NOMO-1 (cell line): ENCODE results near the gene NOS1AP.

Experiments
- DNase-seq, 2 experiments: peaks; one replicate each; lab custom pipeline; 2025; ENCODE audit not compliant: unreplicated experiment in 2 of 2; lab: John Stamatoyannopoulos, UW

The NOS1AP gene

DNA sequence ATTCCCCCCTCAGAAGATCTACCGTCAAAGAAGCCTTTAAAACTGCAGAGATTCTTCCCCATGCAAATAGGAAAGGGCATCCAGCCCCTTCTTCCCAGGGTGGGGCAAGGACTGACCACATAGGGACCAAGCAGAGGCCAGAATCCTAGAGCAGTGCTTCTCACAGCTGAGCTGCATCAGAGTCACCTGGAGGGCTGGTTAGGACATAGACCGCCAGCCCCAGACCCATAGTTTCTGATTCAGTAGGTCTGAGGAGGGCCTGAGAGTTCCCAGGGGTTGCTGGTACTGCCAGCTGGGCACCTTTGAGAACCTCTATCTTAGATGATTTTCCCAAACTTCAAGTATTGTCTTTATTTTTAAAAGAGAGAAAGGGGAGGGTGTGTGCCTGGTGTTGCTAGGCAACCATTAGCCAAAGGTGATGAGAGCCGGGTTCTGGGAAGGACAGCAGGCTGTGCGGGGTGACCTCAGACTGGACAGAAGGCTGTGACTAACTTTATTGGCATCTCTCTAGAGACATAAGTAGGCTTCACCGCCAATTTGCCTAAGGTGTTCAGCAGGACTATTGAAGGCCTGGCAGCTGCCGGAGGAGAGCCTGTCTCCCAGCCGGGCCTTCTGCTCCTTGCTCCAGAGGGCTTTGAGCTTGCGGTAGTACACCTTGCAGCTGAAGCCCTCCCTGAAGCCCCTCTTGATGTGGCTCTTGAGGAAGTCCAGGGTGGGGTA lies 304.2 kb downstream of the NOS1AP start:
- DNase-seq: no peak

DNA sequence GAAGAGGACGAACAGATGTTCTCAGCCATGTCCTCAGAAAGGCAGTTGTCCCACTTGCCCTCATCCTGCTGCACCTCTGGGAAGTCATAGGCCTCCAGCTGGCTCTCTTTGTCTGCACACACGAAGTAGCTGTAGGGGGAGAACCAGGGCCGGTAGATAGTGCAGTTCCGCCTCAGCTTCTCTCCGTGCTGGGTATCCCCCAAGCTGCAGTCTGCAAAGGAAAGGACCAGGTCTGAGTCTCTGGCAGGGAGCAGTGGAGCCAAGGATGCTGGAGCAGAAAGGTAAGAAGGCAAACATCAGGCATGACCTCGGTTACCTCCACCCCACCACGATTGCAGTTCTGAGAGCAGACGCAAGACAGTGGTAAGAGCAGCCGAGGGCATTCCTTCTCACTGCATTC lies 304.9 kb downstream of the NOS1AP start:
- no peak for DNase-seq

DNA sequence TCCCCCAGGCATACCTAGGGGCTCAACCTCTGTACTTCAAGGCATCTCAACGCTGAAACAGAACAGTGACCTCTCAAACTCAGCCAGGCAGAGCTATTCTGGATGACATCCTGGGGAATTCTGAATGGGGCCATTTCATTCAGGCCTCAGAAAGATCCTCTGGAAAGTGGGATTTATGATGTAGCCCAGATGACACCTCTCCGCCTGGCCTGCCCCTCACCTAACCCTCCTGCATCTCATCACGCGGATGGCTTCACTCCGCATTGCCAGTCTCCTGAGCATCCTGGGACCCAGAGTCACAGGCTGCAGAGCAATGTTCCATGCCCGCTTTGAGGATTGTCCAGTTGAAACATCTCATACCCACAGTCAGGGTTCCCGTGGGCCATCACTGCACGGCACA lies 306.0 kb downstream of the NOS1AP start:
- no peak for DNase-seq

DNA sequence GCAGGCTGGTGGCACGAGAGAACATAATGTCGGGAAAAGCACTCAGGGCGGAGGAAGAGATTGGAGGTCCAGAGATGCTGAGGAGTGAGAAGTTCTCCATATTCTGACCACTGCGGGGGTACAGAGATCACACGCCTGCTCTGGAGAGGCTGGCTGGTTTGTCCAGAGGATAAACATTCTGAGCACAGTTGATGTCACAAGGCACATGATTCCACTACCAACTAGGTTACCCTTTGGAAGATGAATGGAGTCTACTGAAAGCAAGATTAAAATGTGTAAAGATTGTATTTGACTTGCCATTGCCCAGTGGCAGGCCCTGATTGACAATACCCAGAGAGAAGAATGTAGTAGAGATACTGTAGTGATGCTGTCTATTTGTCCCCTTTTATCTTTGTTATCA lies 307.2 kb downstream of the NOS1AP start, which contains the start of gene SPATA46:
Gene SPATA46, minus strand, starts transcription at position 164 of the 400 bp plus-strand sequence. Its CDS starts 64 bp downstream, at position 100.
- no peak for DNase-seq

DNA sequence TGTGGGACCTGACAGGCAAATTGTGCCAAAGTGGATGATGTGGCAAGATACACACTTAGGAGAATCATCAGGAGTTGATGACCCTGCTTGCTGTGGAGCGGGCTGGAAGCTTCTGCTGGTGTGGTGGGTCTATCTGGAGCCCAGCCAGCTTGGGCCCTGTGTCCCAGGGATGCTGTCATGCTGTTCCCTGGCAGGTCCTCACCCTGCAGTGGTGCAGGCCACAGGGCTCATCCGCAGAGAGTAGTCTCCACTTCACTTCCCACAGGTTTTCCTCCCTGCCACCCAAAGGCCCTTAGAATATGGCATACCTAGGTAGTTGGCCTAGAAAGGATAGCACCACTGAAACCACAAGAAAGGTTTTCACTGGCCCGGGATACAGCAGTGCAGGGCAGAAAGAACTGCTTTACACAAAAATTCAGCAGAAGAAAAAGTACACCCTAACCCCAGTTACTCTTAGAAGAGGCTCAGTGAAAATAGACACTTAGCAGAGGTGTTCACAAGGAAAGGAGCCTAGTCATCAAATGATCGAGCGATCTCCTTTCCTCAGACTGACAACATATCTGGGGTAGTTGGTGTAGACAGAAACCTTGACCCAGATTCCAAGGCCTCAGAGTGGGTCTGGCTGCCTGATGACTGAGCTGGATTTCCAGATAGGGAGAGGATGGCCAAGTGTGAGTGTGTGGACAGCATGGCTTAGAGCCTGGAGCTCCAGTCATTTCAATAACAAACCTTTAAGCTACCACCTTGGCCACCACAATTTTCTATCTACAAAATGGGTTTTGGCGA lies 310.8 kb downstream of the NOS1AP start:
- no peak for DNase-seq

DNA sequence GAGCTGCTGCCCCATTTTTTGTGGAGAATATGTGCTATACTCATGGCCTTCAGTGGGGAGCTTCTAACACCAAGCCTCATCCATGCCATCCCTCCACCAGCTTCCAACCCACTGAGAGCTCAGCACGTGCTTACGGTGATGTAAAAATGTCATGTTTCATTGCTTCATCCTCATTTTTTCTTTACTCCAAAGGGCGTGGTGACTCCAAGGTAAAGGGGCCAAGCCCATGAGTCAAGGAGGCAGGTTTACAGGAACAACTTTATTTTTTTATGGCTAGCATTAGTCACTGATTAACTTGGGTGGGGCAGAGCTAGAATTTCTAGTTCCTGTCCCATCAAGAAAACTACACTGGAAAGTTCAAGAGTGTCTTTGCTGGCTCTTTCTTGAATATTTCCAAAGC lies 311.9 kb downstream of the NOS1AP start, which contains the start of gene C1orf226:
Gene C1orf226, plus strand, starts transcription at position 346 of the 400 bp plus-strand sequence. CDS start 174 bp downstream, outside the sequence.
- DNase-seq: no peak

DNA sequence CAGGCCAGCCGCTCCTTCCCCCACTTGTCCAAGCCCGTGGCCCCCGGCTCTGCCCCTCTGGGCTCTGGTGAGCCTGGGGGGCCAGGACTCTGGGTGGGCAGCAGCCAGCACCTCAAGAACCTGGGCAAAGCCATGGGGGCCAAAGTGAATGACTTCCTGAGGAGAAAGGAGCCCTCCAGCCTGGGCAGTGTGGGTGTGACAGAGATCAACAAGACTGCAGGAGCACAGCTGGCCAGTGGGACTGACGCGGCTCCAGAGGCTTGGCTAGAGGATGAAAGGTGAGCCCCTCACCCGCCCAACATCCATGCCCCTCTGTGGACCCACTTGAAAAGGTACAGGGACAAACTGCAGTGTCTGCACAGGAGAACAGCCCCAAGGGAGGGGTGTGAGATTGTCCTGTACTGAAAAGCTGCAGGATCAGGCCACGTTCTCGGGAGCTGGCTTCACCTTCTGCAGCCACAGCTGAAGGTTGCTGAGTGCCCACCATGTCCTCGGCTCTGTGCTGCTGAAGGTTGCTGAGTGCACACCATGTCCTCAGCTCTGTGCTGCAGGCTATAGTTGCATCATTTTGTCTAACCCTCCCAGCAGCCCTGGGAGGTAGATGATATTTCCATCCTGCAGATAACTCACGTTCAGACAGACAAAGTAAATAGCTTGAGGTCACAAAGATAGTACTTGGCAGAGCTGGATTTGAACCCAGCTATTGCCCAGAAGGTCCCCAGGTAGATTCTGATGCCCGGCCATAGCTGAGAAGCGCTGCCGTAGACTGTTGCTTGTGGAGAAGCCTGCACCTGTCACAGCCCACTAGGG lies 312.7 kb downstream of the NOS1AP start:
- DNase-seq: no peak

DNA sequence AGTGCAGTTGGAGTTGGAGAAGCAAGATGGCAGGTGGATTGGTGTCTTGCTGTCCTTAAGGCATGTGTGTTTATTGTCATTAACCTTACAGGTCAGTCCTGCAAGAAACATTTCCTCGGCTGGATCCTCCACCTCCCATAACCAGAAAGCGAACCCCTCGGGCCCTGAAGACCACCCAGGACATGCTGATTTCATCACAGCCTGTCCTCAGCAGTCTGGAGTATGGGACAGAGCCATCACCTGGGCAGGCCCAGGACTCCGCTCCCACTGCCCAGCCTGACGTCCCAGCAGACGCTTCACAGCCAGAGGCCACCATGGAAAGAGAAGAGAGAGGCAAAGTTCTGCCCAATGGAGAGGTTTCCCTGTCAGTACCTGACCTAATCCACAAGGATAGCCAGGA lies 313.6 kb downstream of the NOS1AP start:
- DNase-seq: no peak

DNA sequence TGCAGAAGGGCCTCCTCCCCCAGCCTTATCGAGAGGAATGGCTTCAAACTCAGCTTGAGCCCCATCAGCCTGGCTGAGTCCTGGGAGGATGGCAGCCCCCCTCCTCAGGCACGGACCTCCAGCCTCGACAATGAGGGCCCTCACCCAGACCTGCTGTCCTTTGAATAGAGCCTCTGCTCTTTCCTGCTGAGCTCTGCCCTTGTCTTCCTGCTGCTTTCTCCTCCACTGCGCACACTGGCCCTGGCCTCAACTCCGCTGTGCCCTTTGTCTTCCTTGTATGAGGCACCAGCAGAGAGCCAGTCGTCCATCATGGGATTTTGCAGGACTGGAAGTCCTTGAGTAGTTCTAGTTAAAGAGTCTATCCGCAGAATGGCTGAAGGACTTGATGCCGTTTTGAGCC lies 314.0 kb downstream of the NOS1AP start:
- no peak for DNase-seq

DNA sequence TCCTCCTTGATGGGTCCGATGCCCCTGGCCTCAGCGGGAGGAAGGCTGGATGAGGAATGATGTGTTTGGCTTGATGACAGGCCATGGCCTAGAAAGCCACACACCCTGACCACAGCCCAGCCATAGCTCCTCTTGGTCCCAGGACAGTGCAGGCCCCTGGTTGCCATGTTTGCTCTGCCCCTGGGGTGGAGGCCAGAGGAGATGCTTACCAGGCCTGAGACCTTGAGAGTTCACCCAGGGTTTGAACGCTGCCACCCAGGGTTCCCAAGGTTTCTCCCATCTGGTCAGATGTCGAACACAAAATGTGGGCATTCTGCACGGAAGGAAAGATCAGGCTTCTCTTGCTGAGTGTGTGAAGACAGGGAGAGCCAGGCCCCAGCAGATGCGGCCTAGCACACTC lies 314.6 kb downstream of the NOS1AP start:
- DNase-seq: no peak

DNA sequence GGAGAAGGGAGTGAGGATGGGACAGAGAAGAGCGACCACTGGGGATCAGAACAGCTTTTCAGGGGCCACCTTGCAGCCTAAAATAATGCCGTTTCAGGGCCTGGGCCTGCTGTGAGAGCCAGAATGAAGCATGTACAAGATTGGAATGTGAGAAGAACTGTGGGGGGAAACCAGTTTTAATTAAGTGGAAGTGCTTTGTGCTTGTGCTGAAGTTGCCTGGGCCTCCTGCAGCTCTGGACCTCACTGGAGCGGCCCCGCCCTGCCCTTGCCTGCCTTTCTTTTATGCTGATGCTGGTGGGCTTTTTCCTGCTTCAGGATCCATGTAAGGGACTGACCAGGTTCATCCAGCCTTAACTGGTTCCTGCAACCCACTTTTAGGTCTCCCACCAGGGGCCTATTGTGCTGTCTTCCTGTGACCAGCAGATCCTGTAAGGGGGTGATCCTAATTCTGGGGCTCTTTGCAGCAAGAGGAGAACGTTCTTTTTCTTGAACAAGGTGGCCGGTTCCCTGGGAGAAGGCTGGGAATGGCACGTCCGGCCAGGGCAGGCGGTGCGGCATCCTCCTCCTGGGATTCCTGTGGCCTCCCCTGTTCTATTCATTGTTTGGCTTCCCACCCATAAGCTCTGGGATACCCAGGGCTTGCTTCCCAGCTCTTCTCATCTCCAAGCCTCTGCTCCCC lies 315.2 kb downstream of the NOS1AP start:
- no peak for DNase-seq

DNA sequence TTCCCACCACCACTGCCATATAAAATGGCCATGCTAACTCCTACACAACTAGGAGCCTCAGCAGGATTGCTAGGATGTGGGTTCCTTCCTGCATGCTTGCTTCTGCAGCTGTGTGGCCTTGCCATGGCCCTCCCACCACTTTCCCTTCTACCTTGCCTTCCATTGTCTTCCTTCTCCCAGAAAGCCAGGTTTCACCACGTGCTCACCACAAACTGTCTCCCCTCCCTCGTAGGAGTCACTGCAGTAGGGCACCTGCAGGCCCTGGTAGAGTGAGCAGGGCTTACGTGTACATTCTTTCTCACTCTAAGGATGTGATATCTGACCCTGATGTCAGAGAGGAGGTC lies 315.8 kb downstream of the NOS1AP start:
- no peak for DNase-seq

DNA sequence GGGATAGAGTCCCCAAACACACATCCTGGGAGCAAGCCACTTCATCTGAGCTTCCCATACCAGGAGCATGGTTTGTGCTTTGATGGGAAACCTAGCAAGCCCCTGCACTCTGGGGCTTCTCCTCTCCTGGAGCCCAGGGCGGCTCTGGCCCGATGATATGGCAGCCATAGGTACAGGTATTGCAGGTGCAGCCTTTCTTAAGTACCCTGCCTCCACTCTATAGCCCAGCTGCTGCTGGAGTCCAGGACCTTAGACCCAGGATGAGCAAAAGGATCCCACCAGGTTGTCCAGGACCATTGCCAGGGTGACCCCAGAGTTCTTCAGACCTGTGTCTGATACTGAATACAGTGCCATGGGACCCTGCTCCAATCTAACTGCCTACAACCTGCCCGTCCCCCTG lies 316.2 kb downstream of the NOS1AP start:
- DNase-seq: no peak

DNA sequence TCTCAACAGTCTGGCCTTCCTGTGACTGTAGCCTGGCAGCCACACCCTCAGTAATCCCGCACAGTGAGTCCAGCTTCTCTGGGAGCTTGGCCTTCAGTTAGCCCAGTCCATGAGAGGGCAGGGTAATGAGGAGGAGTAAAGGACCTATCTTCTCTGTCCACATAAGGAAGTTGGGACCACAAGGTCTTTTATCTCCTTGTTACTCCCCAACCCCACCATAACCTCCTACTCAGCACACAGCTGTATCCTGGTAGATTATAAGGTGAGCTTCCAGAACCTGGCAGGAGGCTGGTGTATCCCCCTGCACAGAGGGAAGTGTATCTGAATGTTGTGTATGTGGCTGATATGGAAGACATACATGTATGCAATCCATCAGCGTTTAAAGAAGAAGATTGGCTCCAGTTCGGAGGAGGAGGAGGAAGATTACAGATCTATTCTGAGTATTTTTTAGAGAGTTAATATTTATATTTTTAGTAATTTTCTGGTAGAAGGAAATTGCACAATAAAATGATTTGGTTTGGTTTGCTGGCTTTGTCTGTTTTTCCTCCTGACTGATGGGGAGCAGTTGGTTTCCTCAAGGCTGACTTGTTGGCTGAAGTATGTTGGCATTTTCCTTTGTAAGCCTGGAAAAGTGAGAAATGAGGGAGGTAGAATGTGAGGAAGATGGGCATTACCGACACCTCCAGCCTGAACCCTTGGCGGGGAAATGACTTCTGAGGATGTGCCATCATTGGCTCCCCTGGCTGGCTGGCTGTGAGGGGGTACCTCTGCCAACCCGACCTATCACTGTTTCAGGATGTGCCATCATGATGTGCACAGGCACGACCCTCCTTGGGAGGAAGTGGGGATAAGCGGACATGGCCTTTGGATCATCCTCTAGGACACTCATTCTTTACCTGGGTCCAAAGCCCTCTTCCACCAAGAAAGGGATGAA lies 317.1 kb downstream of the NOS1AP start:
- no peak for DNase-seq

DNA sequence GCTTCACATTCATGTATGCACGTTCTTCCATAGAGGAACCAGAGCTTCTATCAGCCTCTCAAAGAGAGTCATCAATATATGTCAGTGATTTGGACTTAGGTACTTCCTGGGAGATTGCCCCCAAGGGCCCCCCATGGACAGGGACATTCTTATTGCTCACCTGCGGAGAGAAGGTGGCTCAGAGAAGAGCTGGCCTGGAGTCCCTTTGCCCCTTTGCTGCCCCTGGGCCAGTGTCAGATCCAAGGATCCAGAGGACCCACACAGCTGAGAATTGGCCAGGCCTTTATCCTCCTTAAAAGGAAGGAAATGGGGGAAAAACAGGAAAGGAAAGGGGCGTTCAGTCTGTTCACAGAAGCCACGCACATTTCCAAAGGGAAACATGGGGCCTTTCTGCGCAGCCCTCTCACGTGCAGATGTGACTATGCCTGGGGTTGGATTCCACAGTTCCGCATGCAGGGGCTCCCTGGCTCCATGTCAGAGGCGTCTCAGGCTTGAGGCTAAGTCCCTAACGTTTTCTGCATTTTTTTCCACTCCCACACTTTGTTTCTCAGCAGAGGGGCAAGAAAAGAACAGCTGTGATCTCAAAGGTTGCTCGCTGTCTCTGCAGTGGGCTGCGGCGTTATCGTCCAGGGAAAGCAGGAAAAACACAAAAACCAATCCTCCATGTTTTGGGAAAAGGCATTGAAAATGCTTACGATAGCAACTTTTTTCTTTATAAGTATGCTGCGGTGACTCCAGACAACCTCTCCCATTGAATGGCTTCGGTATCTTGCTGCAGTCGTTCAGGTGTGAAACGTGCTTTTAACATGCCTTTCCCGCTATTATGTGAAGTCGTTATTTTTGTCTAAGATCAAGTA lies 318.0 kb downstream of the NOS1AP start:
- DNase-seq: no peak

DNA sequence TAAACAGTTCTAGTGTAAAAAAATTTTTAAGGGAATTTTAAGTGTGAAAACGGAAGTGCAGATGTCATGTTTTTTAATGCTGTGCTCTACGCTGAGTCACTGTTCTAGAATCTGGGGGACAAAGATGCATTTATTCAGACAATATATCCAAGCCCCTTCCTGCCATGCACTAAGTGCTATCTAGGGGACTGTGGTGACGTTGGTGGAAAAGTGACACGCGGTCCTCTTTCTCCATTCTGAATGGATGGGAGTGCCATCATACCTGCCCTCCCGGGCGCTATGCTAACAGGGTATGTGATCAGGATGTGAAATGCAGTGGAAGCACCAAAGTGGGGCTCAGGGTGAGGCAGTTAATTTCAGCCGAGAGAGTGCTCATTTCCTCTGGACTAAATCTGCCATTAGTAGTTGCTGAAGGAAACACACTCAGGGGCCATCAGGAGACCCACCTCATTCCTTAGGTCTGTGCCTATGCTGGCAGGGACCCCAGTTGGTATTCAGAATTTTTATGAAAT lies 318.6 kb downstream of the NOS1AP start:
- no peak for DNase-seq

DNA sequence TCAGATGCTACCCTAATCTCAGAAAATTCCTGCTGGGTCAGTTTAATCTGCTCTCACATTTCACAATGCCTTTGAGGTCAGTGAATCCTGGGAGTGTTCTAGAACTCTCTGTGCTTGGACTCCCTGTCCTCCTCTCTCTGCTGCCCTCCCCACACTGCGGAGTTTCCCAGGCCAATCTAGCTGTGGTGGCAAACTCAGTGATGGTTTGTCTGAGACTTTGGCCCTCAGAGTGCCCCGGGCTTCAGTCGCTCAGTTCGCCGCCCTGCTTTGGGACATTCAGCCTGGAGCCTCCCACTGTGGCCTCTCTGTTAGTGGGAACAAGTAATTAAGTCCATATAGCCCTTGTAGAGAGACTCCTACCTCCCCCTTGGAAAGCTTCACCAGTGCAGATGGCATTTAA lies 319.1 kb downstream of the NOS1AP start:
- DNase-seq: no peak

DNA sequence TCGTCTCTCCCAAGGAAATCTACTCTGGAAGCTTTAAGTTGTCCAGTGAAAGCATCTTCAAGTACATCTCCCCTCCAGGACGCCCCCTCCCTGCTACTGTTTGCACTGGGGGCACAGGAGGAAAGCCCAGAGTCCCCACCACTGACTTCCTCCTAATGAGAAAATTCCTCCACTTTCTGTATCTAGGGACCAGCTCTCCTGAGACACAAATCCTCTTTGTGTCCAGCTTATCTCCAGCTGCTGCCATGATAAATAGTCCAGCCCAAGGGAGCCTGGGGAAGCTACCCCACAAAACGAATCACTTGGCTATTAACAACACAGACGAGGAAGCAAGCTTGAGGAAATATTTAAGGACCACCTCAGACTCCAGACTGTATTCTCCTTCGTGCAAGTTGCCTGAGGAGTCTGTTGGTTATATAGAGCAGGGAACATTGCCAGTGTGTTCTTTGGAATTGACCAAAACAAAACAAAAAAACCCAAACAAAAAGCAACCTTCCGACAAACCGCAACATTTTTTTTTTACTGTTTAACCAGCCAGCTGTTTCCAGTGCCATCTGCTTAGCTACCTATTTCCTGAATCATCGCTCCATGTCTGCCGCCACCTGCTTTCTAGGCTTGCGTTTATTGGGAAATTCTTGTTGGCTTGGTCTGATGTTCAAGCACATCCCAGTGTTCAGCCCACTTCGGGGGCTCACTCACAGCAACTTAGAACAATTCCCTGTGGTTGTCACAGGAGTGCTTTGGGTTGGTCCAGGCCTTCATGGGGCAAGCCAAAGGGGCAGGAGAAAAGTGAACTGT lies 319.7 kb downstream of the NOS1AP start:
- DNase-seq: no peak
